ENCODE measurements around the gene SMTNL1. TPM values are rescaled to one million over a fixed set of nuclear protein-coding genes. Genes with fewer than 3 reads are reported as not detected.
A peak's percentile ranks its signal among the peaks of the same experiment; 100 is the strongest.
"Not testable (repeated sequence)": the region's sequence is repeated elsewhere in the genome, so short reads cannot be mapped to it uniquely, and the experiment has no call there.

SMTNL1 gene
- total RNA-seq, 1 donor: not detected

- DNase-seq (ENCODE audit: low read depth): no peak
- H3K4me3 ChIP-seq (ENCODE audit: low read depth, low read length): peak overlapping the region; percentile 74
- no peak for TF ChIP-seq CTCF (IDR thresholded peaks at IDR 0.05; ENCODE audit: insufficient read depth, low read depth, low read length)
Measured at GRCh38 chr11:57530215-57530595, 7.2 kb upstream of the SMTNL1 start.

GRCh38 chr11:57530596-57531507 lies 6.5 kb upstream of the SMTNL1 start, which contains the start of gene TIMM10:
TSS of gene TIMM10 (minus strand) at chr11:57530754. CDS start at chr11:57530189, 565 bp downstream.
- H3K4me3 ChIP-seq (ENCODE audit: low read depth, low read length): peak within 1 kb of the TSS; percentile 74
- TF ChIP-seq CTCF (IDR thresholded peaks at IDR 0.05; ENCODE audit: insufficient read depth, low read depth, low read length): no peak
- peak; percentile 95 for DNase-seq (ENCODE audit: low read depth)

- DNase-seq (ENCODE audit: low read depth); H3K4me3 ChIP-seq (ENCODE audit: low read depth, low read length): not testable (repeated sequence)
Measured at GRCh38 chr11:57534449-57534848, 2.9 kb upstream of the SMTNL1 start.

GRCh38 chr11:57539342-57539741 lies 1.9 kb downstream of the SMTNL1 start:
- no peak overlapping the region for H3K4me3 ChIP-seq (ENCODE audit: low read depth, low read length)
- TF ChIP-seq CTCF (IDR thresholded peaks at IDR 0.05; ENCODE audit: insufficient read depth, low read depth, low read length): no peak
- no peak for DNase-seq (ENCODE audit: low read depth)

- TF ChIP-seq CTCF (IDR thresholded peaks at IDR 0.05; ENCODE audit: insufficient read depth, low read depth, low read length): no peak
- no peak for DNase-seq (ENCODE audit: low read depth)
- no peak overlapping the region for H3K4me3 ChIP-seq (ENCODE audit: low read depth, low read length)
Measured at GRCh38 chr11:57541169-57541568, 3.8 kb downstream of the SMTNL1 start.

GRCh38 chr11:57542582-57542981 lies 5.2 kb downstream of the SMTNL1 start:
- no peak for TF ChIP-seq CTCF (IDR thresholded peaks at IDR 0.05; ENCODE audit: insufficient read depth, low read depth, low read length)
- no peak for DNase-seq (ENCODE audit: low read depth)
- H3K4me3 ChIP-seq (ENCODE audit: low read depth, low read length): no peak overlapping the region

GRCh38 chr11:57543593-57543992 lies 6.2 kb downstream of the SMTNL1 start:
- H3K4me3 ChIP-seq (ENCODE audit: low read depth, low read length): no peak overlapping the region
- TF ChIP-seq CTCF (IDR thresholded peaks at IDR 0.05; ENCODE audit: insufficient read depth, low read depth, low read length): no peak
- DNase-seq (ENCODE audit: low read depth): no peak

Data from fibroblast of villous mesenchyme (primary cell).